Osteocyte (in vitro differentiated cells): ENCODE results near the gene TRIM9. TPM values are rescaled to one million over a fixed set of nuclear protein-coding genes. Genes with fewer than 3 reads are reported as not detected.

Experiments
- DNase-seq: peaks from one replicate; pipeline ENCODE4 v3.0.0; 2021; ENCODE audit warnings: mixed read lengths; ENCODE audit not compliant: unreplicated experiment; ENCODE audit errors: extremely low spot score
- H3K27ac Mint-ChIP-seq: one replicate; pipeline ENCODE4 v1.8.0; 2021; ENCODE audit warnings: mild to moderate bottlenecking, mixed read lengths; ENCODE audit not compliant: unreplicated experiment
- H3K27me3 Mint-ChIP-seq: one replicate; pipeline ENCODE4 v1.8.0; 2021; ENCODE audit warnings: mixed read lengths; ENCODE audit not compliant: unreplicated experiment
- H3K36me3 Mint-ChIP-seq: one replicate; pipeline ENCODE4 v1.8.0; 2021; ENCODE audit warnings: mixed read lengths; ENCODE audit not compliant: unreplicated experiment
- H3K4me1 Mint-ChIP-seq: one replicate; pipeline ENCODE4 v1.8.0; 2021; ENCODE audit warnings: mixed read lengths; ENCODE audit not compliant: unreplicated experiment
- H3K4me3 Mint-ChIP-seq: one replicate; pipeline ENCODE4 v1.8.0; 2021; ENCODE audit warnings: mild to moderate bottlenecking, moderate library complexity, mixed read lengths; ENCODE audit not compliant: unreplicated experiment
- H3K9me3 Mint-ChIP-seq: one replicate; pipeline ENCODE4 v1.8.0; 2021; ENCODE audit warnings: mixed read lengths; ENCODE audit not compliant: unreplicated experiment
- CTCF ChIP-seq: fragments of 200-600 bp; sonication (generic); IDR thresholded peaks from 2 replicates; pipeline ENCODE4 v1.5.0; 2021; ENCODE audit warnings: antibody characterized with exemption, mild to moderate bottlenecking, moderate library complexity
- total RNA-seq: library from RNA; stranded (reverse); gene quantifications from 2 replicates; pipeline ENCODE4 v1.2.1, GENCODE V29; 2021

TRIM9 gene
- total RNA-seq, 1 donor from 2014 or later = 4.8 TPM

- Mint-ChIP-seq H3K27me3 (no peaks in the 10 kb centered on the region), H3K9me3 (no peaks in the 10 kb centered on the region), H3K4me3 (no peak overlapping the region), H3K4me1 (no peaks in the 10 kb centered on the region), H3K27ac (no peak overlapping the region), H3K36me3 (no peaks in the 10 kb centered on the region)
- no peak for TF ChIP-seq CTCF
- DNase-seq = no peak
Measured at GRCh38 chr14:50978529-50978871, 116.4 kb downstream of the TRIM9 start.

- Mint-ChIP-seq H3K36me3 (no peaks in the 10 kb centered on the region), H3K4me3 (no peak overlapping the region), H3K27me3 (no peaks in the 10 kb centered on the region), H3K27ac (no peak overlapping the region), H3K4me1 (no peaks in the 10 kb centered on the region), H3K9me3 (no peaks in the 10 kb centered on the region)
- DNase-seq = no peak
- no peak for TF ChIP-seq CTCF
Measured at GRCh38 chr14:50977863-50978528, 116.9 kb downstream of the TRIM9 start.

- no peak for DNase-seq
- TF ChIP-seq CTCF = no peak
- Mint-ChIP-seq H3K27me3 (no peaks in the 10 kb centered on the region), H3K4me3 (no peak overlapping the region), H3K27ac (no peak overlapping the region), H3K36me3 (no peaks in the 10 kb centered on the region), H3K4me1 (peaks cover 2% of the 10 kb centered on the region), H3K9me3 (no peaks in the 10 kb centered on the region)
Measured at GRCh38 chr14:50974118-50974517, 120.8 kb downstream of the TRIM9 start.

GRCh38 chr14:50972734-50973133 lies 122.2 kb downstream of the TRIM9 start:
- Mint-ChIP-seq H3K36me3 (no peaks in the 10 kb centered on the region), H3K4me3 (no peak overlapping the region), H3K27me3 (no peaks in the 10 kb centered on the region), H3K27ac (no peak overlapping the region), H3K4me1 (peaks cover 8% of the 10 kb centered on the region), H3K9me3 (no peaks in the 10 kb centered on the region)
- TF ChIP-seq CTCF = no peak
- DNase-seq = no peak

- H3K4me3 Mint-ChIP-seq = no peak overlapping the region
Measured at GRCh38 chr14:50970886-50971781, 123.8 kb downstream of the TRIM9 start.

More at GRCh38 chr14:50970886-50971781, 123.8 kb downstream of the TRIM9 start:
- no peak for TF ChIP-seq CTCF
- Mint-ChIP-seq H3K4me1 (peaks cover 23% of the 10 kb centered on the region), H3K27ac (no peak overlapping the region), H3K9me3 (no peaks in the 10 kb centered on the region), H3K36me3 (no peaks in the 10 kb centered on the region), H3K27me3 (no peaks in the 10 kb centered on the region)
- no peak for DNase-seq
